Natural killer cell (primary cell): ENCODE measurements around the gene P3H3. TPM values are rescaled to one million over a fixed set of nuclear protein-coding genes. Genes with fewer than 3 reads are reported as not detected.

Experiments used
- ATAC-seq, 3 donors: fragments of 150-1000 bp in 2 of 3; fragments of 200-7000 bp in 1 of 3; cut with Tn5 transposase; 1 replicate in 1 of 3; 2 replicates in 2 of 3; pipeline ENCODE4 v1.10.0; 2021; ENCODE audit warnings: mild to moderate bottlenecking in 2 of 3, moderate library complexity in 2 of 3
- DNase-seq, 2 donors: peaks; one replicate each; pipeline versions ENCODE4 v3.0.0 to v3.0.0-alpha.2; 2013 to 2021; ENCODE audit warnings: mixed read lengths in 1 of 2
- H3K27ac ChIP-seq: one replicate; pipeline ENCODE4 v1.5.1; 2013; ENCODE audit warnings: mild to moderate bottlenecking, low read length
- H3K27me3 ChIP-seq: one replicate; pipeline ENCODE4 v1.6.1; 2013; ENCODE audit warnings: low read length; ENCODE audit not compliant: control insufficient read depth, insufficient read depth
- H3K36me3 ChIP-seq: one replicate; pipeline ENCODE4 v1.6.1; 2013; ENCODE audit warnings: low read length; ENCODE audit not compliant: control insufficient read depth, insufficient read depth
- H3K4me1 ChIP-seq: one replicate; pipeline ENCODE4 v1.6.1; 2013; ENCODE audit warnings: low read length; ENCODE audit not compliant: control insufficient read depth, insufficient read depth
- H3K4me3 ChIP-seq: one replicate; pipeline ENCODE4 v1.5.1; 2013; ENCODE audit warnings: low read length
- H3K9me3 ChIP-seq: one replicate; pipeline ENCODE4 v1.6.1; 2013; ENCODE audit warnings: low read length; ENCODE audit not compliant: control insufficient read depth, insufficient read depth
- H3K27ac Mint-ChIP-seq, 2 donors: one replicate each; pipeline ENCODE4 v1.8.0; 2022; ENCODE audit warnings: mild to moderate bottlenecking in 2 of 2, mixed read lengths in 2 of 2, moderate library complexity in 1 of 2
- H3K27me3 Mint-ChIP-seq, 2 donors: one replicate each; pipeline ENCODE4 v1.8.0; 2022; ENCODE audit warnings: low read depth in 2 of 2, mixed read lengths in 2 of 2
- H3K36me3 Mint-ChIP-seq: one replicate; pipeline ENCODE4 v1.8.0; 2022; ENCODE audit warnings: mixed read lengths
- H3K4me1 Mint-ChIP-seq, 2 donors: one replicate each; pipeline ENCODE4 v1.8.0; 2022; ENCODE audit warnings: mixed read lengths in 2 of 2
- H3K4me3 Mint-ChIP-seq: one replicate; pipeline ENCODE4 v1.8.0; 2022; ENCODE audit warnings: mild to moderate bottlenecking, moderate library complexity, mixed read lengths
- H3K9me3 Mint-ChIP-seq, 2 donors: one replicate each; pipeline ENCODE4 v1.8.0; 2022; ENCODE audit warnings: mixed read lengths in 2 of 2
- WGBS: methylation state at CpG from one replicate; pipeline ENCODE4 v1.1.7; 2013; ENCODE audit warnings: missing lambda C conversion rate; ENCODE audit not compliant: insufficient coverage; 5-methylcytosine and 5-hydroxymethylcytosine counted together
- intact Hi-C: fragments of 100-400 bp; cut with micrococcal nuclease; formaldehyde crosslinking; loops from one replicate; pipeline ENCODE4 v1.14.2; 2022
- total RNA-seq, 4 donors: library from RNA; stranded (reverse); fragments of 120-200 nt in 1 of 4; gene quantifications; one replicate each; pipeline versions ENCODE4 v1.2.3 to v1.2.4, GENCODE V29; 2013 to 2022
- TF ChIP-seq, protein P1 (sequence below): fragments of 200-600 bp; IDR thresholded peaks from one replicate; pipeline ENCODE4 v1.8.0; 2022; ENCODE audit warnings: antibody characterized with exemption

The P3H3 gene
- total RNA-seq, 3 donors from 2014 or later (not counting 1 experiment from before 2014, with no cell fraction given) = 0.72 to 1.8 TPM; not detected in 1

DNA sequence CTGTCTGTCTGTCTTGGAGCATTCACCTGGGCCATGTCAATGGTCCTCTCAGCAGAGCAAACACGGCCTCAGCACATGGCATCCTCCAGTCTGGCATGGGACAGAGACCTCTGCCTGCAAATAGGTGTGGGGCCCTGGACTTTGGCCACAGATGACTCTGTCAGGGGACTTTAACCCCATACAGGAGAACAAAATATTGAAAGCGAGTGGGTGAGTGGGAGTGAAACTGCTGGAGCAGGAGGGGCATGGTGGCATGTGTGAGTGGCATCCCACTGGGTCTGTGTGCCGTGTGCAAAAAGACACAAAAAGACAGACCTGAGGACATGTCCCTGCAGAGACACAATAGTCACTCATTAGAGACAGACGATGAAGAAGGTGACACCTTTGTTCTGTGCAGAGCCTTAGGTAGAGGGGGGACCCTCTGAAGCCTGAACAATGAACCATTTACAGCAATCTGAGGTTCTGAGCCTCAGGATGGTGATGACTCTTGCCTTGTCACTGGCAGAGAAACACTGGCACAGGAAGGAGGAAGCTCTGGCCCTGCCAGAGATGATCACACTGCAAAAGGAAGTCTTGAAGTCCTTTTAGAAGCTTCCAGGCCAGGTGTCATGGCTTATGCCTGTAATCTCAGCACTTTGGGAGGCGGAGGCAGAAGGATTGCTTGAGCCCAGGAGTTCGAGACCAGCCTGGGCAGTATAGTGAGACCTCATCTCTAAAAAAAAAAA is 48.3 kb upstream of the P3H3 start:
- Mint-ChIP-seq H3K4me3 (no peak overlapping the region), H3K27ac (no peak overlapping the region), H3K36me3 (no peaks in the 10 kb centered on the region), H3K9me3 (no peaks in the 10 kb centered on the region), H3K4me1 (peaks cover 13 to 16% of the 10 kb centered on the region in 2 donors), H3K27me3 (peaks cover 36 to 38% of the 10 kb centered on the region in 2 donors)
- DNase-seq = no peak
- H3K36me3 ChIP-seq = no peaks in the 10 kb centered on the region
- no peaks in the 10 kb centered on the region for H3K9me3 ChIP-seq
- TF ChIP-seq, protein P1, sequence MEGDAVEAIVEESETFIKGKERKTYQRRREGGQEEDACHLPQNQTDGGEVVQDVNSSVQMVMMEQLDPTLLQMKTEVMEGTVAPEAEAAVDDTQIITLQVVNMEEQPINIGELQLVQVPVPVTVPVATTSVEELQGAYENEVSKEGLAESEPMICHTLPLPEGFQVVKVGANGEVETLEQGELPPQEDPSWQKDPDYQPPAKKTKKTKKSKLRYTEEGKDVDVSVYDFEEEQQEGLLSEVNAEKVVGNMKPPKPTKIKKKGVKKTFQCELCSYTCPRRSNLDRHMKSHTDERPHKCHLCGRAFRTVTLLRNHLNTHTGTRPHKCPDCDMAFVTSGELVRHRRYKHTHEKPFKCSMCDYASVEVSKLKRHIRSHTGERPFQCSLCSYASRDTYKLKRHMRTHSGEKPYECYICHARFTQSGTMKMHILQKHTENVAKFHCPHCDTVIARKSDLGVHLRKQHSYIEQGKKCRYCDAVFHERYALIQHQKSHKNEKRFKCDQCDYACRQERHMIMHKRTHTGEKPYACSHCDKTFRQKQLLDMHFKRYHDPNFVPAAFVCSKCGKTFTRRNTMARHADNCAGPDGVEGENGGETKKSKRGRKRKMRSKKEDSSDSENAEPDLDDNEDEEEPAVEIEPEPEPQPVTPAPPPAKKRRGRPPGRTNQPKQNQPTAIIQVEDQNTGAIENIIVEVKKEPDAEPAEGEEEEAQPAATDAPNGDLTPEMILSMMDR = no peak
- 89% methylated on average over 6 of the region's 6 CpGs for WGBS
- intact Hi-C loops = loop anchor here (1.0 to 2.0 kb wide), 4 partner anchors 27 to 225 kb away; partner anchors contain the start of gene MLF2
- no peak overlapping the region for H3K27ac ChIP-seq
- peaks cover 24% of the 10 kb centered on the region for H3K4me1 ChIP-seq
- no peak for ATAC-seq
- H3K4me3 ChIP-seq = no peak overlapping the region
- H3K27me3 ChIP-seq = peaks cover 8% of the 10 kb centered on the region

DNA sequence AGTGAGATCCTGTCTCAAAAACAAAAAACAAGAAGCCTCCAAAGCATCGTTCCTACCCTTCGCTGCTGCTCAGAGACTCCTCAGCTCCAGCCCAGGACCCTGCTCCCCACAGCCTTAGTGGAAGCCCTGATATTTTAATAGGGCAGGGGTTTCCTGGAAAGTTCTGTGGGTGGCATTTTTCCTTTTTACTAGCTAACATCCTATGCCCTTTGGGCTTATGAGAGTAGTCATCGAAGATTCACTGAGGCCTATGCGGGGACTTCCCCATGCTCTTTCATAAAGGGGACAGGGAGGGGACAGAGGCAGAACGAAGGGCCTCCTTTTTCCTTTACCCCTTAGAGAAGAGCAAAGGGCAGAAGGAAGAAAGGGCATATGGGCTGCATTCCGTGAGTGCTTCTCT is 47.6 kb upstream of the P3H3 start:
- peaks cover 12 to 13% of the 10 kb centered on the region in 2 donors for H3K4me1 Mint-ChIP-seq
- H3K36me3 Mint-ChIP-seq = no peaks in the 10 kb centered on the region
- H3K4me1 ChIP-seq = peaks cover 17% of the 10 kb centered on the region
- peaks cover 29 to 33% of the 10 kb centered on the region in 2 donors for H3K27me3 Mint-ChIP-seq
- TF ChIP-seq, protein P1 = no peak
- no peaks in the 10 kb centered on the region for H3K36me3 ChIP-seq
- H3K9me3 Mint-ChIP-seq = no peaks in the 10 kb centered on the region
- no peak overlapping the region for H3K27ac Mint-ChIP-seq
- ATAC-seq (no peak), DNase-seq (no peak)
- no peaks in the 10 kb centered on the region for H3K9me3 ChIP-seq
- no peak overlapping the region for H3K4me3 ChIP-seq
- WGBS = 65% methylated on average over 5 of the region's 6 CpGs
- intact Hi-C loops = no loop called here
- H3K27me3 ChIP-seq = peaks cover 5% of the 10 kb centered on the region
- H3K27ac ChIP-seq = no peak overlapping the region
- no peak overlapping the region for H3K4me3 Mint-ChIP-seq

DNA sequence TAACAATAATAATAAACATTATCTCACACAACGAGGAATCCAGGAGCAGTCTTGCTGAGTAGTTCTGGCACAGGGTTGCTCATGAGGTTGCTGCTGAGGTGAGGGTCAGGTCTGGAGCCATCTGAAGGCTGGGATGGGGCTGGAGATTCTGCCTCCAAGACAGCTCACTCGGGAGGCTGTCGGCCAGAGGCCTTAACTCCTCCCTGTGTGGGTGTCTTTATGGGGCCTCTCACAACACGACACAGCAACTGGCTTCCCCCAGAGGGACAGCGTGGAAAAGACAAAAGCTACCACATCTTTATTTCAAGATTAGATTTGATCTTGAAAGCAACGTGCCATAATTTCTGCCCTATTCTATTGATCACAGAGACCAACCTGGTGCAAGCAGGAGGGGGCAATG is 46.1 kb upstream of the P3H3 start:
- Mint-ChIP-seq H3K4me1 (peaks cover 12 to 13% of the 10 kb centered on the region in 2 donors), H3K36me3 (no peaks in the 10 kb centered on the region), H3K9me3 (no peaks in the 10 kb centered on the region), H3K27ac (no peak overlapping the region), H3K27me3 (peaks cover 19 to 20% of the 10 kb centered on the region in 2 donors), H3K4me3 (no peak overlapping the region)
- H3K4me1 ChIP-seq = peaks cover 11% of the 10 kb centered on the region
- no peak for ATAC-seq
- intact Hi-C loops = no loop called here
- H3K27me3 ChIP-seq = peaks cover 5% of the 10 kb centered on the region
- no peak overlapping the region for H3K4me3 ChIP-seq
- no peak for DNase-seq
- H3K27ac ChIP-seq = no peak overlapping the region
- H3K36me3 ChIP-seq = no peaks in the 10 kb centered on the region
- TF ChIP-seq, protein P1 = no peak
- WGBS = 93% methylated on average over 6 of the region's 6 CpGs
- H3K9me3 ChIP-seq = no peaks in the 10 kb centered on the region
